Renal pelvis (tissue), 4 donors: ENCODE data around the gene STKLD1. TPM values are rescaled to one million over a fixed set of nuclear protein-coding genes. Genes with fewer than 3 reads are reported as not detected.
"Not testable (repeated sequence)": the region's sequence is repeated elsewhere in the genome, so short reads cannot be mapped to it uniquely, and the experiment has no call there.

Experiments used
- DNase-seq: peaks from one replicate; pipeline ENCODE4 v3.0.0-alpha.2; 2013
- polyA plus RNA-seq, 3 donors: library from polyadenylated mRNA; unstranded; fragments of 120-200 nt; gene quantifications; one replicate each; pipeline ENCODE4 v1.2.1, GENCODE V29; 2013; ENCODE audit not compliant: insufficient read length in 3 of 3

The STKLD1 gene
- polyA plus RNA-seq, 3 donors = 3.9 to 5.3 (median 4.6) TPM

DNA sequence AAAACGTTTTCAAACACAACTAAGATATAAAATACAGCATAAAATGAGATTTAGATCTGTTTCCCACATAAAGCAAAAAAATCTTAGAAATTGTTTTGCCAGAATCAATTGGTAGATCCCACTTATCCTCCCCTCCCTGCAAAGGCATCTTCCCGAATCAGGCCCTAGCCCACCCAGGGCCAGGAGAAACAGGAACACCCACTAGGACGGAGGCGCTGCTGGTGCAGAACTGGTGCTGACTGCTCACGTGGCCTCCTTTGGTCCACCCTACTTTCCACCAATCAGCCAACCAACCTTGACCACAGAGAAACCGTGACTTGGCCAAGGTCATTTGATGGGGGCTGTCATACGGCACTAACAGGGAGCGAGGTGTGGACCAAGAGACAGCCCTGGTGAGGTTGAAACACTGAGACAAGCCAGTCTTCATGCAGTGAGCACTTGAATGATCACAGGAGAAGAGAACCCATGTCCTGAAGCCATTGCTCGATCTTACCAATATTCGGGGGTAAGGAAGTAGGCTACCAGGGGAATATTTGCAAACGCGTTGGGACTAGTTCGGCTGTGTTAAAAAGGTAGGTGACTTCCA, 14.6 kb upstream of the STKLD1 start:
- DNase-seq = no peak

DNA sequence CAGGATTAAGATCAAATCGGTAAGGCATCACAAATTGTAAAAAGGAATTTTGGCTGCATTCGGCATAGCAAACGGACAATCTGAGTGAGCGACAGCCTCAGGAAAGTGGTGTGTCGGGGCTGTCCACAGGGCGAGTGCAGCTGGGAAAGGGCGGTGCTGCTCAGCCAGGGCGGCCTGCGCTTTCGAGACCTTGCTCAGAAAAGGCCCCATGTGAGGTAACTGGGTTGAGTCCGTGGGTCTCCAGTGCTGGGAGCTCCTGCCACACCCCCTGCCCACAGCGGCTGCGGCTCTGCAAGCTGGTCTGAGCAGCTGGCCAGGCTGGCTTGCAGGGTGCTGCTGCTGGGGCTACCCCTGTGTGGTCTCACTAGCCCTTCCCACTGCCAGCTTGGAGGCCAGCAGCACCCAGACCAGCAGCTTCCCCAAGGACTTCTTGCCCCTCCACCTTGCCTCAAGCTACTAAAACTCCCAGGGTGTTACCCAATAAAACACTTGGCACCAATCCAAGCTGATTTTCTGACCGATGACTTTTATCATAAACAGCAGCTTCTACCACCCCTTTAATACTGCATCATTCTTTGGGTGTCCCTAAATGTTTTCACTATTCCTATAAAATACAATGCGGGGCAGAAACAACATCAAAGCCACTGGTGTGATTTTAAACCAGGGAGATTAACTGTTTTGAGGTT, 13.7 kb upstream of the STKLD1 start:
- DNase-seq = no peak

DNA sequence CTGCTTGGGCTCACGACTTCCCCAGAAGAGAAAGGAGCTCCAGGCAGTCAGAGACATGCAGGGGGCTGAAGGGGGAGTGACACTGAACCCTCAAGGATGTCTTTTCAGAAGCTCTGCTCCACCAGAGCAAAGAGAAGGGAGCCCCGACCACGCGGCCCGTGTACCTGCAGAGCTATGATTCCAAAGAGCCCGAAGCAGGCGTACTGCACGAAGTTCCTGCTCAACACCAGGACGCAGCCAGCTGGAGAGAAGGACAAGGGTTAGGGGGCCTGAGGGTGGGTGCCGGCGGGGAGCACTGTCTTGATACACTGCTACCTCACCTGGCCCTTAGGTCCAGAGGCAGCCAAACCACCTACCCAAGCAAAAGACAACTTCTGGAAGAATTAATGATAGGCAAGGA, 9.7 kb upstream of the STKLD1 start:
- DNase-seq = no peak

DNA sequence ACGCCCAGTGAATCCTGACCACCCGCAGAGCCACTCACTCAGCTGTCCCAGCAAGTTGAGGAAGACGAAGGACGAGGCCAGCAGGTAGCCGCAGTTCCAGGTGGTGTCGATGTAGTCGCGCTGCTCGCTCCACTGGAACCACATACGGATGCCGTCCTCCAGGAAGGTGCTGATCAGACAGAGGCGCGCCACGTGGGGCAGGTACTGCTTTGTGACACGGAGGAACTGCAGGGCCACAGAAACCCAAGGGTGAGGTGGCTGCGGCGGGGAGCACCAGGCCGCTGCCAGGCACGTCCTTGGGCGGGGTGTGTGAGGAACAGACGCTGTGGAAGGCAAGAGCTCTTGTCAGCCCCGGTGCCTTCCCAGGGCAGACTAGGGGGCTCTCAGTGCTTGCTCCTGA, 8.9 kb upstream of the STKLD1 start:
- no peak for DNase-seq

DNA sequence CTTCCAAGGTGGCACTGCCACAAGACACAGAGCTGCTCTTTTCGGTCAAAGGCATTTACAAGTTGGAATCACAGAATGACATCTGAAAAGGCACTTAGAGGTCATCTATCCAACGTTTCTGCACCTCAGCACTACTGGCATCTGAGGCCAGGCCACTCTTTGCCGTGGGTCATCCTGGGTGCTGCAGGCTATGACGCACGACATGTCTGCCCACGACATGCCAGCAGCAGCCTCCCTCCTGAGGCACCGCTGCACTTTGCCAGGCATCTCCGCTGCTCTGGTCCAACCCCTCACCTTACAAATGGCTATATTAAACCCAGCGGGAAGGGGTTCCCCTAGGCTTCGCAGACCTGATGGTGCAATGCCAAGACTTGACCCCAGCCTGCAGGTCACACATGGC, 8.4 kb upstream of the STKLD1 start:
- DNase-seq = no peak

DNA sequence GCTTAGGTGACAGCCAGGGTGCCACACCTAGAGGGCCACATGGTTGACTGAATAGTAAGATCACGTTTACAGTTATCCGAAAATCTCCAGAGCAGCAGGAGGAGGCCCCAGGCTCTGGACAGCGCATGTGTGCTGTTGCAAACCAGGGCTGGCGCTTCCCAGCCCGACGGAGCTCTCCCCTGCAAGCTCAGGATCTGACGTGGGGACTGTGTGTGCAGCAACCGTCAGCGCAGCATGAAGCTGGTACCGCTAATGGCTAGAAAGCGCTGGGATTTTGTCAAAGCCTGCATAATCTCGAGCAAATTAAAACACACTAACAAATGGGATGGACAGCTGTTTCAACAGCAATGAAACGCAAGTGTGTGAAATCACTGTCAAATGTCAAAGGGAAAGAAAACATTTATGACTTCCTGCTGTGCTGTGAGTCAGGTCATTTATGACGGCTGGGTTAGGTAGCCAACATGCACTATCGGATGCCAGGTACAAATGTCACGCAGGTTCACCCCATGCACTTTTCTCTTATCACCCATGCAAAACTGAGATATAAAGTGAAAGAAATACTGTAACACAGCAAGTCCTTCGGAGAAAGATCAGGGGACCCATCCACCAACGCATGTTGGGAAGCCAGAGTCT, 7.8 kb upstream of the STKLD1 start:
- DNase-seq = no peak

DNA sequence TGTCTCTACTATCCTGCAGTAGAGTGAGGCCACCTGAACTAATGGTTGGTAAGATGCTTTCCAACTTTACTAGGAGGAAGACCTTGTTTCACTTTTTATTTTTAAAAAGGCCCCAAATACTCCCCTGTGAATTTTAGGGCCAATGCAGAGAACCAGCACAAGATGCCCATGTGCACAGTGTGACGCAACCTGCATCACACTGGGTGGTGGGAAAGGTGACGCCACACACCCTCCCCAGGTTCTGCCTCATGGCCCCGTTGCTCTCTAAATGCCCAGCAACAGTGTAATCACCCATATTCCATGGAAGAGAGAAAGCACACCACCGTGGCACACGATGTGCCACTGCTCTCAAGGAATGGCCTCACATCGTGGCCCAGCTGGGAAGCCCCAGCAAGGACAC, 6.7 kb upstream of the STKLD1 start:
- DNase-seq = no peak

DNA sequence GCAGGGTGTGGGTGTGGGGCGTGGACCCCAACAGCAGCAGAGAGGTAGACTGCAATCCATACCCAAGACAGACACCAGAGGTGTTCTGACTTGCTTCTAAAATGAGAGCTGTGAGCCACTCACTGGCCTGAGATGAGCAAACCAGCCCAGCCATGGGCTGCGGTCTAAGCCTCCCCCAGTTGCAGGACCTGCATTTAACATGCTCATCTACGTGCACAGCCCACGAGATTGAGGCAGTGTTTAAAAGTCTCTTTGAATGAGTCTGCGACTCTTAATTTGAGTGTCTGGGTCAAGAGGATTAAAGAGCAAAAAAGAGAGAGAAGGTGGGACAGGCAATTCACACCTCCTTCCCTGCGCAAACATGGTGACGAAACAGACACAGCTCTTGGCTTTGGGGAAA, 6.2 kb upstream of the STKLD1 start:
- DNase-seq = no peak

DNA sequence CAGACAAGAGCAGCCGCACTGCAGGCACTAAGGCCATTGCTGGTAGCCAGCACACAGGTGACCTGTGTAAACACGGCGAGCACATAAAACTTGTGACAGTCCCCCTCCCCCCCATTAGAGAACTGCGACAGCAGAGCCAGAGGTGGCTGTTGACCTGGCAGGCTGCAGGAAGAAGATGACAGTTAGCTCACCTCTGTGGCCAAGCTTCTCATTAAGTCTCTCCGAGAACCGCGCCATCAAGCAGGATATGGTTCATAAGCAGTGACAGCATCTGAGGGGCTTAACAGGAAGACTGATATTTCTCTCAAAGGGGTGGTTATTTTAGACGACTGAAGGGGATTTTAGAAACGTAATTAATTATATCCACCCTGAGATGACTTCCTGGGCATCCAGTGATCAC, 5.5 kb upstream of the STKLD1 start:
- no peak for DNase-seq

DNA sequence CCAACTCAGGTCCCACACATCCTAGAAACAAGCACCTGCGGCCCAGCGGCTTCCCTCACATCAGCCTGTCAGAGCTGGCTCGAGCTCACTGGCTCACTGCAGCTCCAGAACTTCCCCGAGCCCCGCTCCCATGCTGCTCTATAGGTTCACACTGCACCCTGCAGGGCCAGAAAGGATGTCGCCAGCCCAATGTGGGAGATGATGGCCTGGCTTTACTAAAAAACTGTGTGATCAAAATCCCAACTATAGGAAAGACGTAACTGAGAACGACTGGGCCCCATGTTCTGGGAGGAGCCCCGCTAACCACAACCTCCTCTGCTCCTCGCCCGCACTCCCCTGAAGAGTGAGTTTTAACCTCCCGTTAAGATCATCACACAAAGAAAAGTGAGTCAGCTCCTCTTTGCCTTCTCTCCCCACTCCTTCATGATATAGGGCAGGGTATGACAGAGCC, 4.9 kb upstream of the STKLD1 start:
- DNase-seq = no peak

DNA sequence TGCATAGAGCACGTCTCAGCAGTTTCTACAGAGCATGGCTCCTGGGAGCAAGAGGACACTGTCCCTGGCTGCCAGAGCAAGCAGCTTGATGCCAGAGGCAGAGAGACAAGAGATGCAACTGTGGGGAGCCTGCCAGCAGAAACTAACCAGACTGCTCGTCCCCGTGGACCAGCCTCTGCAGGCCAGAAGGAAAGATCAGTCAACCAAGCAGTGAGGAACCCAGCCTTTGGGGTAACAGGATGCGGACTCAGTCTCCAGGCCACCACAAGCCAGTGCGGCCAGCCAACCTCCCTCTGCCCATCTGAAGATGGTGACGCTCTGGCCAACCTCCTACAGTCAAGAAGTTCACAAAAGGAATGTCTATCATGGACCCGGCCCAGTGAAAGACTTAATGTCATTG, 4.0 kb upstream of the STKLD1 start:
- no peak for DNase-seq

DNA sequence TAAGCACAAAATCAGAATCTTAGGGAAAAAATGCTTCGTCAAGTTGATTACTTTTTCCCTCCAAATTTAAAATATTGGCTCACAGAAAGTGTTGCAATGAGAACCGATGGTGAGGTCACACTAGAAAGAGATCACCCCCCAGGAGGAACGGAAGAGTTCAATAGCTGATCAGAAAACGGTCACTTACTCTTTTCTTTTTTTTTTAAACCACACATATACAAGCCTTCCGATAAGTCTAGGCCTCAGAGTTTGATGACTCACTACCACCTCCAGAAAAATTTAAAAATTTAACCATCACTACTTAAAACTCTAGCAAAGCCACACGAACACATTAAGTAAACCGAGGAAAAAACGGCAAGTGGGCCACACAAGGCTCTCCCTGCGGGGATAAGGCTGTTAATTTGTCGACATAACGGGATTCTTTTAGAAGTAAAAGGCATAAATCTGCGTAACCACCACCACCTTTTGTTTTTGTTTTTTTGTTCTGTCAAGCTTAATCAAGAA, 1.5 kb upstream of the STKLD1 start:
- no peak for DNase-seq

DNA sequence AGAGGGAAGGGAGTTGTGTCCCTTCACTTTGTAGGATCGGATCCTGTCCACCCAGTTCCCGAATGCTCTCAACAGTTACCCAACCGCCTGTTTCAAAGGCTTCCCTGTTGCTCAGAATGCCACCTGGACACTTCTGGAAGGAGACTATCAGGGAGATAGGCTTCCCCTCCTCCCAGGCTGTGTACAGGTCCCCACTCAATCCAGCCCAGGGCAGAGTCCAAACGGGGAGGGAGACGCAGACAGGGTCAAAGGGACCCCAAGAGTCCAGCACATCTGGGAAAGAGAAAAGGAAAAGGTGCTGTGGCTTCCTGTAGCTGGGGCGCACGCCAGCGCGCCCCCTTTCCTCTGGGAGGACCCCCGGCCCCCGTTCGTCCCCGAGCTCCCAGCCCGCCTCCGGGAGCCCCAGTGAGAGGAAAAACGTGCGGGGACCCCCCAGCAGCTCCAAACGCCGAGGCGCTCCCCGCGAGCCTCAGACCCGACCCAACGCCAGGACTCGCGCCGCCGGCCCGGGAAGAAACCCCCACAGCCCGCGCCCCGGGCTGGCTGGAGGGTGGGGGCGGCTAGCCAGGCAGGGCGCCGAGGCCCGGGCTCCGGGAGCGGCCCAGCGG, 946 bp upstream of the STKLD1 start:
- DNase-seq = no peak

DNA sequence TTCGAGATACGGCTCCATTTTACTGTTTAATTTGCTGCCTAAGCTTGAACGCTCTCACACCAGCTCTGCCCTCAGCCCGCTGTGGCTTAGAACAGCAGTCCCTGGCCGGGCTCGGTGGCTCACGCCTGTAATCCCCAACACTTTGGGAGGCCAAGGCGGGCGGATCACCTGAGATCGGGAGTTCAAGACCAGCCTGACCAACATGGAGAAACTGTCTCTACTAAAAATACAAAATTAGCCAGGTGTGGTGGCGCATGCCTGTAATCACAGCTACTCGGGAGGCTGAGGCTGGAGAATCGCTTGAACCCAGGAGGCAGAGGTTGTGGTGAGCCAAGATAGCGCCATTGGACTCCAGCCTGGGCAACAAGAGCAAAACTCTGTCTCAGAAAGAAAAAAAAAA, 1.1 kb downstream of the STKLD1 start:
- not testable (repeated sequence) for DNase-seq

DNA sequence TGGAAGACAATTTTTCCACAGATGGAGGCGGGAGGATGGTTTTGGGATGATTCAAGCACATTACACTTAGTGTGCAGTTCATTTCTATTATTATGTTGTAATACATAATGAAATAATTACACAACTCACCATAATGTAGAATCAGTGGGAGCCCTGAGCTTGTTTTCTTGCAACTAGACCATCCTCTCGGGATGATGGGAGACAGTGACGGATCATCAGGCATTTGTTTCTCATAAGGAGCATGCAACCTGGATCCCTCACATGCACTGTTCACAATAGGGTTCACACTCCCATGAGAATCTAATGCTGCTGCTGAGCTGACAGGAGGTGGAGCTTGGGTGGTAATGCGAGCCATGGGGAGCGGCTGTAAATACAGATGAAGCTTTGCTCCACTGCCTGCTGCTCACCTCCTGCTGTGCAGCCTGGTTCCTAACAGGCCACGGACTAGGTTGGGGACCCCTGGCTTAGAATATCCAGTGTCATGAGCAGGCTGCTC, 1.6 kb downstream of the STKLD1 start:
- DNase-seq = no peak

DNA sequence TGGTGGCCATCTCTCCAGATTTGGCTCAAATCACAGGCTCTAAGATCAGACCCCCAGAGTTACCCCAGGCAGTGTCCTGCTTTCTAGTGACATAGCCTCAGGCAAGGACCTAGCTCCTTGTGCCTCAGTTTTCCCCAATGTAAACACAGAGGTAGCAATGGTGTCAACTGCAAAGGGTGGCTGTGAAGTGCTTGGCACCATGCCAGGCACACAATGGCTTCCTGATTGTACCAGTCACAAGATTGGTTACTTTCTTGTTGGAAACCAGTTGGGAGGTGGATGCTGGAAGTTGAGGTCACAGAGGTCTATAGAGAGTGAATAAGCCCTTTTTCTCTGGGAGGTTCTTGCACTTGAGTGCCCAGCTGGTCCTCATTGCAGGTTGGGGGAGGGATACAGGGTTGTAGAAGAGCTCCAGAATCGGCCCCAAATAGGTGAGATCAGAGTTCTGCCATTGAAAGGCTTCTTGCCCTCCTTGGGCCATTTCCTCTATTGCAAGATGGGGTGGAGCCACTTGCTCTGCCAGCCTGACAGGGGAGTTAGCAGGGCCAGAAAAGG, 2.3 kb downstream of the STKLD1 start:
- DNase-seq = no peak

DNA sequence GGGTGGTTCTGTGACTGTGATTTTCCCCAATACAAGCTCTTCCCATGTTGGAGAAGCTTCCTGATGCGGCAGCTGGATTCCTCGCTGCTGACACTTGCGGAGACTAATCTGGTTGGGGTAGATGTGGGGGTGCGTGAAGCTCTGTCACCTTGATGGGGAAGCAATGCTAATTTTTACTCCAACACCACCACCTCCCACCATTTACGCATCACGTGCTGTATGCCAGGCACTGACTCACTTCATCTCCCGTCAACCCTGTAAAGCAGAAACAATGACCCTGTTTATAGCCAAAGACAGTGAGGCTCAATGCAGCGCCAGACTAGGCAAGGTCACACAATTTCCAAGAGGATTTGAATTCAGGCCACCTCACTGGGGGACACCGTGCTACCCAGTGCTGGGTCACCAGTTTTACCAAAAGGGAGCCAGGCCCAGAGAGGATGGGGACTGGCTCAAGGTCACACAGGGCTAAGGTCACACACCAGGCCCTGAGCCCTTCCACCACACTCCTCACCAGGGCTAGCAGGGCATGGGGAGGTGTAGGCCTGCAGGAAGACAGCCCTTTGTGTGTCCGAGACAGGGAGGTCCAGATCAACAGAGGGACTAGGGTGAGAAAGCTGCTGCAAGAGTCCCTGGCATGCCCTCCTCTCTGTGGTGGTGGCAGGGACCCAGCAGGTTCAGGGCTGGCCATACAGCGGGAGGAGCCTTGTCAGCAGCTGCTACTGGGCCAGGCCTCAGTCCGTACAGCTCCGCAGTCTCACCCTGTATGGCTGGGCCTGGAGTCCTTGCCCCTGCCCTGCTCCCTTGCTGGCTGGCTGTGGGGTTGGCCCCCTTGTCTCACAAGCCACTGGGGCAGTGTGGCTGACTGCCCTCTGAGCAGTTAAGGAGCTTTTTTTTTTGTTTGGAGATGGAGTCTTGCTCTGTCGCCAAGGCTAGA, 3.3 kb downstream of the STKLD1 start:
- no peak for DNase-seq

DNA sequence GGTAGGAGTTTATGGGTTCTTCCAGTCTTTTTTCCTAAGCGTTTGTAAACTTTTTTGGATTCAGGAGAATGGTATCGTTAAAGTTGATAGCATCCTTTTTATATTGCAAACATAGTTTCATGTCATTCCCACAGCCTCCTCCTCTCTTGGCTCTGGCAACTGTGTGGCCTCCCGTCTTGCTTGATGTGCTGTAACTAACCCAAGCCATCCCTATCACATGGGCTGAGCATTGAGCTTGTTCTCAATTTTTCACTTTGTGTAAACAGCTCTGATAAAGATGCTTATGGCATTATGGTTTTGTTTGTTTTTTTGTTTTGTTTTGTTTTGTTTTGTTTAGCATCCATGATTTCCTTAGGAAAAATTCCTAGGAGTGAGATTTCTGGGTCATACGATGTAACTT, 4.6 kb downstream of the STKLD1 start:
- DNase-seq = no peak

DNA sequence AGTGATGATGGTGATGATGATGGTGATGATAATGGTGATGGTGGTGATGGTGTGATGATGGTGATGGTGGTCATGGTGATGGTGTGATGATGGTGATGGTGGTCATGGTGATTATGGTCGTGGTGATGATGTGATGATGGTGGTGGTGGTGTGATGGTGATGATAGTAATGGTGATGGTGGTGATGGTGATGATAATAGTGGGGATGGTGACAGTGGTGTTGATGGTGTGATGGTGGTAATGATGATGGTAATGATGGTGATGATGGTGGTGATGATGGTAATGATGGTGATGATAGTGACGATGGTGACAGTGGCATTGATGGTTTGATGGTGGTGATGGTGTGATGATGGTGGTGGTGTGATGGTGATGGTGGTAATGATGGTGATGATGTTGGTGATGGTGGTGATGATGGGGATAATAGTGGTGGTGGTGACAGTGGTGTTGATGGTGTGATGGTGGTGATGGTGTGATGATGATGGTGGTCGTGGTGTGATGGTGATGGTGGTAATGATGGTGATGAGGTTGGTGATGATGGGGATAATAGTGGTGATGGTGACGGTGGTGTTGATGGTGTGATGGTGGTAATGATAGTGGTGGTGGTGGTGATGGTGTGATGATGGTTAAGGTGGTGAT, 6.5 kb downstream of the STKLD1 start:
- no peak for DNase-seq

DNA sequence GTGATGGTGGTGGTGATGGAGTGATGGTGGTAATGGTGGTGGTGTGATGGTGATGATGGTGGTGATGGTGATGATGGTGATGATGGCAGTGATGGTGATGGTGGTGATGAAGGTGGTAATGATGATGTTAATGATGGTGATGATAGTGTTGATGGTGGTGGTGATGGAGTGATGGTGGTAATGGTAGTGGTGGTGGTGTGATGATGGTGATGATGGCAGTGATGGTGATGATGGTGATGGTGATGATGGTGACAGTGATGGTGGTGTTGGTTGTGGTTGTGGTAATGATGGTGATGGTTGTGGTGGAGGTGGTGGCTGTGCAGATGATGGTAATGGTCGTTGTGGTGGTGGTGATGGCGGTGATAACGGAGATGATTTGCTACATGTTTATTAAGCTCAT, 7.3 kb downstream of the STKLD1 start:
- no peak for DNase-seq
